H9 (cell line): ENCODE results near the gene NPAT. TPM values are rescaled to one million over a fixed set of nuclear protein-coding genes. Genes with fewer than 3 reads are reported as not detected.

Experiments
- DNase-seq: peaks from one replicate; pipeline ENCODE4 v3.0.0-alpha.2; 2017
- H2AFZ ChIP-seq: one replicate; pipeline ENCODE4 v1.6.1; 2013; ENCODE audit warnings: mild to moderate bottlenecking, low read length, control low read depth, moderate library complexity
- H2AK5ac ChIP-seq: 2 replicates; pipeline ENCODE4 v1.6.1; 2013; ENCODE audit warnings: low read length, control low read depth, mixed read lengths; ENCODE audit not compliant: insufficient read length
- H2BK120ac ChIP-seq: one replicate; pipeline ENCODE4 v1.6.1; 2013; ENCODE audit warnings: low read depth, mild to moderate bottlenecking, low read length, control low read depth, inconsistent platforms; ENCODE audit not compliant: poor library complexity, severe bottlenecking
- H2BK12ac ChIP-seq: 2 replicates; pipeline ENCODE4 v1.6.1; 2013; ENCODE audit warnings: low read length, control low read depth, mixed read lengths, low read depth; ENCODE audit not compliant: insufficient read length
- H2BK15ac ChIP-seq: 2 replicates; pipeline ENCODE4 v1.6.1; 2013; ENCODE audit warnings: low read depth, low read length, control low read depth
- H2BK20ac ChIP-seq: one replicate; pipeline ENCODE4 v1.6.1; 2013; ENCODE audit warnings: low read depth, mild to moderate bottlenecking, low read length, control low read depth, inconsistent platforms; ENCODE audit not compliant: poor library complexity, severe bottlenecking
- H2BK5ac ChIP-seq: 2 replicates; pipeline ENCODE4 v1.6.1; 2013; ENCODE audit warnings: low read length, control low read depth, mixed read lengths; ENCODE audit not compliant: insufficient read length
- H3K14ac ChIP-seq: 2 replicates; pipeline ENCODE4 v1.6.1; 2013; ENCODE audit warnings: low read length, control low read depth; ENCODE audit not compliant: insufficient read depth
- H3K18ac ChIP-seq: 2 replicates; pipeline ENCODE4 v1.6.1; 2013; ENCODE audit warnings: low read depth, mild to moderate bottlenecking, mixed read lengths, low read length, control low read depth; ENCODE audit not compliant: insufficient read length
- H3K23ac ChIP-seq: 2 replicates; pipeline ENCODE4 v1.6.1; 2013; ENCODE audit warnings: low read length, control low read depth, mixed read lengths, low read depth; ENCODE audit not compliant: insufficient read length
- H3K23me2 ChIP-seq: 2 replicates; pipeline ENCODE4 v1.6.1; 2013; ENCODE audit warnings: low read depth, mild to moderate bottlenecking, mixed read lengths, low read length, control low read depth; ENCODE audit not compliant: insufficient read length, poor library complexity, severe bottlenecking
- H3K27ac ChIP-seq: 2 replicates; pipeline ENCODE4 v1.5.1; 2013; ENCODE audit warnings: low read length, control low read depth, mixed read lengths, low read depth; ENCODE audit not compliant: insufficient read length
- H3K27me3 ChIP-seq: 2 replicates; pipeline ENCODE4 v1.6.1; 2013; ENCODE audit warnings: low read length, control low read depth, inconsistent platforms; ENCODE audit not compliant: insufficient read depth
- H3K4ac ChIP-seq: 2 replicates; pipeline ENCODE4 v1.6.1; 2013; ENCODE audit warnings: low read depth, mild to moderate bottlenecking, control low read depth, inconsistent platforms, low read length, moderate library complexity
- H3K4me1 ChIP-seq: 2 replicates; pipeline ENCODE4 v1.6.1; 2013; ENCODE audit warnings: low read length, control low read depth, inconsistent platforms; ENCODE audit not compliant: insufficient read depth
- H3K4me2 ChIP-seq: 2 replicates; pipeline ENCODE4 v1.6.1; 2013; ENCODE audit warnings: low read length, control low read depth, mixed read lengths; ENCODE audit not compliant: insufficient read length, insufficient read depth
- H3K56ac ChIP-seq: 2 replicates; pipeline ENCODE4 v1.6.1; 2013; ENCODE audit warnings: low read depth, mild to moderate bottlenecking, mixed read lengths, low read length, control low read depth; ENCODE audit not compliant: insufficient read length
- H3K79me1 ChIP-seq: 2 replicates; pipeline ENCODE4 v1.6.1; 2013; ENCODE audit warnings: low read depth, mild to moderate bottlenecking, moderate library complexity, low read length, control low read depth, inconsistent platforms; ENCODE audit not compliant: insufficient read depth, poor library complexity, severe bottlenecking
- H3K79me2 ChIP-seq: 2 replicates; pipeline ENCODE4 v1.6.1; 2013; ENCODE audit warnings: low read length, control low read depth, inconsistent platforms; ENCODE audit not compliant: insufficient read depth
- H3K9ac ChIP-seq: 2 replicates; pipeline ENCODE4 v1.6.1; 2013; ENCODE audit warnings: low read length, control low read depth, mixed read lengths; ENCODE audit not compliant: insufficient read length; ENCODE audit errors: extremely low read depth
- H3K9me3 ChIP-seq: one replicate; pipeline ENCODE4 v1.6.1; 2013; ENCODE audit warnings: low read depth, low read length, inconsistent platforms; ENCODE audit not compliant: control insufficient read depth
- H3T11ph ChIP-seq: one replicate; pipeline ENCODE4 v1.6.1; 2013; ENCODE audit warnings: mild to moderate bottlenecking, low read length, control low read depth, inconsistent platforms
- H4K20me1 ChIP-seq: one replicate; pipeline ENCODE4 v1.6.1; 2013; ENCODE audit not compliant: control insufficient read depth, insufficient read length, insufficient read depth
- H4K5ac ChIP-seq: 2 replicates; pipeline ENCODE4 v1.6.1; 2013; ENCODE audit warnings: low read depth, mild to moderate bottlenecking, mixed read lengths, low read length, control low read depth; ENCODE audit not compliant: insufficient read length
- H4K8ac ChIP-seq: replicated peaks from 2 replicates; pipeline ENCODE4 v1.6.1; 2013; ENCODE audit warnings: low read length, control low read depth, mixed read lengths, low read depth; ENCODE audit not compliant: insufficient read length
- H4K91ac ChIP-seq: 2 replicates; pipeline ENCODE4 v1.6.1; 2013; ENCODE audit warnings: low read depth, mild to moderate bottlenecking, moderate library complexity, mixed read lengths, low read length, control low read depth; ENCODE audit not compliant: insufficient read length
- H3K27ac Mint-ChIP-seq, 3 experiments: 2 replicates in 2 of 3; 3 replicates in 1 of 3; pipeline ENCODE4 v1.8.0; 2020 to 2021; ENCODE audit warnings: mixed read lengths in 3 of 3, mild to moderate bottlenecking in 1 of 3, moderate library complexity in 1 of 3
- H3K27me3 Mint-ChIP-seq: 2 replicates; pipeline ENCODE4 v1.8.0; 2021; ENCODE audit warnings: low read depth, mild to moderate bottlenecking, moderate library complexity, mixed read lengths
- H3K36me3 Mint-ChIP-seq, 3 experiments: 2 replicates in 2 of 3; 3 replicates in 1 of 3; pipeline ENCODE4 v1.8.0; 2020 to 2021; ENCODE audit warnings: low read depth in 3 of 3, mixed read lengths in 3 of 3; ENCODE audit not compliant: insufficient read depth in 1 of 3
- H3K4me1 Mint-ChIP-seq, 2 experiments: 2 replicates each; pipeline ENCODE4 v1.8.0; 2020; ENCODE audit warnings: mixed read lengths in 2 of 2
- H3K4me3 Mint-ChIP-seq, 2 experiments: 2 replicates in 1 of 2; 3 replicates in 1 of 2; pipeline ENCODE4 v1.8.0; 2020 to 2021; ENCODE audit warnings: mild to moderate bottlenecking in 2 of 2, mixed read lengths in 2 of 2, moderate library complexity in 1 of 2
- H3K9me3 Mint-ChIP-seq, 2 experiments: 2 replicates in 1 of 2; 3 replicates in 1 of 2; pipeline ENCODE4 v1.8.0; 2020; ENCODE audit warnings: mild to moderate bottlenecking in 2 of 2, mixed read lengths in 2 of 2, moderate library complexity in 1 of 2
- CTCF ChIP-seq: fragments of 200-600 bp; sonication (generic); conservative IDR thresholded peaks from 3 replicates; pipeline ENCODE4 v1.8.0; 2021; ENCODE audit warnings: antibody characterized with exemption, mild to moderate bottlenecking
- WGBS: extraction: QIAGEN DNeasy Blood & Tissue Kit; methylation state at CpG from one replicate; pipeline ENCODE4 v1.1.7; 2013; ENCODE audit warnings: missing lambda C conversion rate, low lambda C conversion rate, mixed read lengths; ENCODE audit not compliant: insufficient read length; ENCODE audit errors: extremely low coverage; 5-methylcytosine and 5-hydroxymethylcytosine counted together
- total RNA-seq: library from RNA; stranded (reverse); gene quantifications from 2 replicates; pipeline ENCODE4 v1.2.1, GENCODE V29; 2021

NPAT gene
- total RNA-seq, 1 experiment from 2014 or later: 22.9 TPM

- no peak overlapping the region for H3K9ac ChIP-seq
- TF ChIP-seq CTCF: no peak
- no peaks in the 10 kb centered on the region for H3K79me2 ChIP-seq
- Mint-ChIP-seq H3K4me3 (no peak overlapping the region), H3K27me3 (peaks cover 7% of the 10 kb centered on the region), H3K27ac (no peak overlapping the region), H3K4me1 (peaks cover 8 to 9% of the 10 kb centered on the region in 2 experiments), H3K36me3 (peaks cover 0 to 5% (median 0%) of the 10 kb centered on the region in 3 experiments; a peak in 5 of 7 replicates), H3K9me3 (no peaks in the 10 kb centered on the region)
- H3K18ac ChIP-seq: no peak overlapping the region
- H3K23me2 ChIP-seq: peaks cover 8% of the 10 kb centered on the region
- H3K9me3 ChIP-seq: no peaks in the 10 kb centered on the region
- H2BK12ac ChIP-seq: no peak overlapping the region
- no peak overlapping the region for H3K23ac ChIP-seq
- DNase-seq: no peak
- H3K4me1 ChIP-seq: peaks cover 4% of the 10 kb centered on the region; the same call in 1 of the 2 replicates
- no CpG with 5 or more reads among the region's 5 CpGs for WGBS
- no peak overlapping the region for H4K5ac ChIP-seq
- no peak overlapping the region for H3K4ac ChIP-seq
- H4K91ac ChIP-seq: no peak overlapping the region
- H2BK120ac ChIP-seq: no peak overlapping the region
- H2AFZ ChIP-seq: no peak overlapping the region
- H3K27me3 ChIP-seq: no peaks in the 10 kb centered on the region; the same call in 1 of the 2 replicates
- no peak overlapping the region for H2BK15ac ChIP-seq
- H3T11ph ChIP-seq: no peak overlapping the region
- no peak overlapping the region for H3K4me2 ChIP-seq
- H4K20me1 ChIP-seq: no peaks in the 10 kb centered on the region
- H4K8ac ChIP-seq: no peak overlapping the region
- no peak overlapping the region for H2BK5ac ChIP-seq
- H2BK20ac ChIP-seq: no peak overlapping the region
- H3K56ac ChIP-seq: no peak overlapping the region
- H3K27ac ChIP-seq: no peak overlapping the region
- H3K14ac ChIP-seq: no peak overlapping the region
- no peak overlapping the region for H2AK5ac ChIP-seq
- H3K79me1 ChIP-seq: no peaks in the 10 kb centered on the region
Measured at GRCh38 chr11:108125096-108125495, 97.3 kb downstream of the NPAT start.
